Iris pigment epithelial cell (primary cell): ENCODE measurements around the gene LRRK1.
A peak's percentile ranks its signal among the peaks of the same experiment; 100 is the strongest.

ENCODE experiments used
- DNase-seq: peaks from one replicate; pipeline ENCODE4 v3.0.0-alpha.2; 2011; ENCODE audit warnings: low read depth

Gene LRRK1

GRCh38 chr15:101114166-101114565, 195.0 kb downstream of the LRRK1 start:
- DNase-seq: no peak

- no peak for DNase-seq
These were observed 195.5 kb downstream of the LRRK1 start for GRCh38 chr15:101114610-101115009.

DNA sequence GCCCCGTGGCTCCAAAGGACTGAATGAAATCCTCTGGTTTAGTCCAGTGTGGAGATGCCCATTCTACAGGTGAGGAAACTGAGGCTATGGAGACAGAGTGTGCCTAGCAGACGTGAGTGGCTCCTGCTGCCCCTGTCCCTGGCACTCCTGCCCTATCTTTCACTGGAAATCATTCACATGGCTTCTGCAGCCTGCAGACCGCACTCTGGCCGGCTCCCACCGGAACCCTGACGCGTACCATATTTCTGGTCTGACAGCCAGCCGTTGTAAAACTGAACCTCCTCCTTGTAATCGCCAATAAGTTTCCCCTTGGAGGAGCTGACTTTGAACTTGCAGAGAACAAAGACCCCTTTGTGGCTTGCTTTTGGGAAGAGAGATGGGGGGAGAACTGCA, 196.2 kb downstream of the LRRK1 start:
- no peak for DNase-seq

- DNase-seq: peak; percentile 34
These were observed 196.9 kb downstream of the LRRK1 start for GRCh38 chr15:101115786-101116680.

DNA sequence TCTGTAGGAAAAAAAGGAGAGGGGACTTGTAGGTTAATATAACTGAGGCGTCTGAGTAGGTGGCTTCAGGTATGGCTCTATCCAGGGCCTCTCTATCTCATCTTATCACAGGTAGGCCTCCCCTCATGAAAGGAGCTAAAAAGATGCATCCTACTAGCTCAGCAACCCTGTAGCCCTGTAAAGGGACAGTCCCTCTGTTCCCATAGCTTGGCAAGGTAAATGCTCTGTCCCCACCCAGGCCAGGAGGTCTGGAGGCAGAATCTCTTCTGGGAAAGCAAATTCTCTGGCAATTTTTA, 197.5 kb downstream of the LRRK1 start:
- no peak for DNase-seq

GRCh38 chr15:101118116-101118515, 199.0 kb downstream of the LRRK1 start:
- DNase-seq: no peak

DNA sequence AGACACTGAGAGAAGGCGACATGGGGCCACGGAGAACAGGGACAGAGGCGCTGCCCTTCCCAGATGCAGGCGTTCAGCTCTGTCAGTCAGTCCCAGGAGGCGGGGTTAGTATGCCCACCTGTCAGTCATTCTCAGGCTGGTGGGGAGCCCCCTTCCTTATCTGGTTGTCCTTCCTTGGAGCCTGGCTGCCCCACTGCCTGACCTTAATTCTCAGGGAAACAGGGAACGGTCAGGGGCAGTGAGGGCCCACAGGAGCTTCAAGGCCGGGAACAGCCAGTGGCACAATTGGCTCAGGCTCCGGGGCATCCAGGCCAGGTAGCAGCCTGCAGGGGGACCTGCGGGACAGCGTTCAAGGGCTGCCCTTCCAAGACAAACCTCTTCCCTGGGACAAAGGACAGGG, 199.5 kb downstream of the LRRK1 start:
- no peak for DNase-seq

DNA sequence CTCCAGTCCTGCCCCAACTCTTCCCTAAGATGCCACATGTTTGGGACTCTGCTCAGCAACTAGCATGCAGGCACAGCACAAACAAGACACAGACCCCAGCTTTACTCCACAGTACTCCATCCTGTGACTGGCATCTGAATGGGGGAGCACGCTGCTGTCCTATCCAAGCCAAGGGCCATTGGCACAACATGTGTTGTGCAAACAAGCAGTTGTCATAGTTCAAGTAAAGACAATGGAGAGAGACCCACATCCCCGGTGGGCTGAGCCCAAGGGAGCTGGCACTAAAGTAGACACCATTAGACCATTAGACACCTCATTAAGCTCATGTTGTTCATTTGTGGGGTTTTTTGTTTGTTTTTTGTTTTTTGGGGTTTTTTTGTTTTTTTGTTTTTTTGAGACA, 200.0 kb downstream of the LRRK1 start:
- no peak for DNase-seq
